HepG2 (cell line): ENCODE data around the gene SECTM1.

Experiments used
- CEBPB ChIP-seq: IDR thresholded peaks from 2 replicates; pipeline ENCODE4 v1.6.1; 2011; ENCODE audit warnings: low read depth, low read length, improper control_type of control experiment, borderline replicate concordance
- NPAS2 ChIP-seq: sonication (generic); formaldehyde crosslinking; IDR thresholded peaks from 2 replicates; pipeline ENCODE4 v1.8.0; 2022; ENCODE audit warnings: mild to moderate bottlenecking, missing genetic modification reagents, borderline replicate concordance
- PLSCR1 ChIP-seq: sonication (generic); formaldehyde crosslinking; IDR thresholded peaks from 2 replicates; pipeline ENCODE4 v1.5.0; 2020; ENCODE audit warnings: missing genetic modification reagents, mild to moderate bottlenecking, borderline replicate concordance
- YY1 ChIP-seq: IDR thresholded peaks from 2 replicates; pipeline ENCODE4 v1.6.1; 2011; ENCODE audit warnings: low read length, low read depth, moderate library complexity, mild to moderate bottlenecking; ENCODE audit not compliant: insufficient read depth, insufficient replicate concordance
- ZNF704 ChIP-seq: sonication (generic); formaldehyde crosslinking; IDR thresholded peaks from 2 replicates; pipeline ENCODE4 v1.8.1; 2023; ENCODE audit warnings: mild to moderate bottlenecking, inconsistent platforms, moderate library complexity, missing genetic modification reagents, borderline replicate concordance

- TF ChIP-seq PLSCR1 = no peak
- no peak for TF ChIP-seq NPAS2
- peak; percentile 78 for TF ChIP-seq YY1
- TF ChIP-seq ZNF704 (CRISPR knock-in tag) = peak; percentile 53; the same call in 1 of the 2 replicates
- TF ChIP-seq CEBPB = 0 out of 2 replicates have a peak, but pooled peaks have one; percentile 2
Observed at GRCh38 chr17:82351713-82352488, 18.3 kb upstream of the SECTM1 start.
